GM12878 (cell line): Measurements from ENCODE around the gene ANKDD1A. TPM values are rescaled to one million over a fixed set of nuclear protein-coding genes. Genes with fewer than 3 reads are reported as not detected.

Experiments
- BCLAF1 ChIP-seq: fragments of 450-650 bp; IDR thresholded peaks from 2 replicates; pipeline ENCODE4 v1.6.1; 2017; ENCODE audit warnings: antibody characterized with exemption, mild to moderate bottlenecking, moderate library complexity
- BHLHE40 ChIP-seq, 2 experiments: fragments of 450-650 bp in 1 of 2; IDR thresholded peaks; 2 replicates each; pipeline ENCODE4 v1.6.1; 2011 to 2017; ENCODE audit warnings: low read depth in 2 of 2, borderline replicate concordance in 1 of 2, improper control_type of control experiment in 1 of 2, low read length in 1 of 2, mild to moderate bottlenecking in 1 of 2
- EGR1 ChIP-seq, 2 experiments: IDR thresholded peaks; 1 replicate in 1 of 2; 2 replicates in 1 of 2; pipeline ENCODE4 v1.6.1; 2011 to 2012; ENCODE audit warnings: low read depth in 2 of 2, low read length in 2 of 2, borderline replicate concordance in 1 of 2, mild to moderate bottlenecking in 1 of 2, moderate library complexity in 1 of 2
- HDAC6 ChIP-seq: fragments of 200-600 bp; sonication (generic); IDR thresholded peaks from one replicate; pipeline ENCODE4 v1.8.0; 2017; ENCODE audit warnings: antibody characterized with exemption; ENCODE audit not compliant: unreplicated experiment
- IKZF1 ChIP-seq: fragments of 450-650 bp; conservative IDR thresholded peaks from 2 replicates; pipeline ENCODE4 v1.6.1; 2017; ENCODE audit warnings: antibody characterized with exemption, mild to moderate bottlenecking
- JUND ChIP-seq: IDR thresholded peaks from 2 replicates; pipeline ENCODE4 v1.6.1; 2012; ENCODE audit warnings: low read depth, mild to moderate bottlenecking, low read length, improper control_type of control experiment, moderate library complexity
- KLF5 ChIP-seq: fragments of 450-650 bp; IDR thresholded peaks from 2 replicates; pipeline ENCODE4 v1.6.1; 2014; ENCODE audit warnings: mild to moderate bottlenecking; ENCODE audit not compliant: partially characterized antibody
- MEF2B ChIP-seq: fragments of 450-650 bp; IDR thresholded peaks from 2 replicates; pipeline ENCODE4 v1.6.1; 2018; ENCODE audit warnings: mild to moderate bottlenecking, moderate library complexity; ENCODE audit not compliant: partially characterized antibody, poor library complexity, severe bottlenecking
- NFYA ChIP-seq: IDR thresholded peaks from 2 replicates; pipeline ENCODE4 v1.6.1; 2011; ENCODE audit warnings: low read depth, mild to moderate bottlenecking, low read length, improper control_type of control experiment, borderline replicate concordance
- NFYB ChIP-seq: IDR thresholded peaks from 2 replicates; pipeline ENCODE4 v1.6.1; 2011; ENCODE audit warnings: low read depth, mild to moderate bottlenecking, low read length, improper control_type of control experiment, moderate library complexity; ENCODE audit not compliant: insufficient read depth
- RFX5 ChIP-seq: IDR thresholded peaks from 2 replicates; pipeline ENCODE4 v1.6.1; 2011; ENCODE audit warnings: low read depth, low read length, improper control_type of control experiment
- SIX5 ChIP-seq: IDR thresholded peaks from 2 replicates; pipeline ENCODE4 v1.6.1; 2011; ENCODE audit warnings: mild to moderate bottlenecking, low read depth, low read length, moderate library complexity; ENCODE audit not compliant: severe bottlenecking
- SPI1 ChIP-seq: IDR thresholded peaks from 2 replicates; pipeline ENCODE4 v1.6.1; 2011; ENCODE audit warnings: low read depth, mild to moderate bottlenecking, low read length, moderate library complexity, borderline replicate concordance; ENCODE audit not compliant: insufficient read depth
- SRF ChIP-seq, 2 experiments: IDR thresholded peaks; 2 replicates each; pipeline ENCODE4 v1.6.1; 2011; ENCODE audit warnings: low read depth in 2 of 2, low read length in 2 of 2, mild to moderate bottlenecking in 1 of 2, moderate library complexity in 1 of 2
- TAF1 ChIP-seq: IDR thresholded peaks from 2 replicates; pipeline ENCODE4 v1.6.1; 2011; ENCODE audit warnings: mild to moderate bottlenecking, low read depth, low read length, borderline replicate concordance
- TARDBP ChIP-seq: IDR thresholded peaks from 2 replicates; pipeline ENCODE4 v1.6.1; 2016; ENCODE audit warnings: borderline replicate concordance
- USF2 ChIP-seq: IDR thresholded peaks from 2 replicates; pipeline ENCODE4 v1.6.1; 2011; ENCODE audit warnings: low read depth, low read length, improper control_type of control experiment, borderline replicate concordance
- ZNF207 ChIP-seq: fragments of 450-650 bp; IDR thresholded peaks from 2 replicates; pipeline ENCODE4 v1.6.1; 2014; ENCODE audit warnings: antibody characterized with exemption, mild to moderate bottlenecking, borderline replicate concordance
- ZNF24 ChIP-seq: fragments of 450-650 bp; IDR thresholded peaks from 2 replicates; pipeline ENCODE4 v1.6.1; 2017; ENCODE audit warnings: antibody characterized with exemption, mild to moderate bottlenecking
- polyA plus RNA-seq, 11 experiments: library from polyadenylated mRNA; depleted of rRNA in 4 of 11; unstranded in 6 of 11; stranded (reverse) in 5 of 11; fragments of >200 nt; fragmentation: Nextera tagmentation in 4 of 11; fragmentation: Illumina TruSeq in 1 of 11; extraction: Ambion mirVana in 4 of 11; extraction: Trizol in 1 of 11; gene quantifications; 1 replicate in 1 of 11; 2 replicates in 10 of 11; pipeline versions ENCODE4 v1.2.1 to v1.2.3, GENCODE V29; 2011 to 2016; ENCODE audit warnings: inconsistent platforms in 2 of 11, missing spikeins in 2 of 11, low read depth in 1 of 11
- total RNA-seq, 4 experiments: library from RNA; depleted of rRNA in 3 of 4; stranded (reverse); fragments of >200 nt in 3 of 4; fragmentation: Illumina TruSeq in 1 of 4; extraction: Trizol in 1 of 4; gene quantifications; 2 replicates each; pipeline versions ENCODE4 v1.2.1 to v1.2.3, GENCODE V29; 2013 to 2021
- TF ChIP-seq, protein P1 (sequence below): fragments of 450-650 bp; IDR thresholded peaks from 2 replicates; pipeline ENCODE4 v1.6.1; 2014; ENCODE audit warnings: mild to moderate bottlenecking

The ANKDD1A gene
- total and polyA plus RNA-seq, 10 of the 15 experiments (the other 5 are each of a cell fraction or from before 2014, with no cell fraction given) = 1.5 to 6.6 (median 4.1) TPM

GRCh38 chr15:64895285-64896065 lies 16.2 kb upstream of the ANKDD1A start (continued):
- TF ChIP-seq SPI1 = no peak
- TF ChIP-seq NFYA = no peak
- TF ChIP-seq EGR1 (IDR thresholded peaks at IDR 0.05; ENCODE audit: borderline replicate concordance in 1 of 2, low read depth in 2 of 2, low read length in 2 of 2) = no peak
- TF ChIP-seq, protein P1, sequence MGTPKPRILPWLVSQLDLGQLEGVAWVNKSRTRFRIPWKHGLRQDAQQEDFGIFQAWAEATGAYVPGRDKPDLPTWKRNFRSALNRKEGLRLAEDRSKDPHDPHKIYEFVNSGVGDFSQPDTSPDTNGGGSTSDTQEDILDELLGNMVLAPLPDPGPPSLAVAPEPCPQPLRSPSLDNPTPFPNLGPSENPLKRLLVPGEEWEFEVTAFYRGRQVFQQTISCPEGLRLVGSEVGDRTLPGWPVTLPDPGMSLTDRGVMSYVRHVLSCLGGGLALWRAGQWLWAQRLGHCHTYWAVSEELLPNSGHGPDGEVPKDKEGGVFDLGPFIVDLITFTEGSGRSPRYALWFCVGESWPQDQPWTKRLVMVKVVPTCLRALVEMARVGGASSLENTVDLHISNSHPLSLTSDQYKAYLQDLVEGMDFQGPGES = no peak
- TF ChIP-seq SRF (IDR thresholded peaks at IDR 0.05; ENCODE audit: low read depth in 2 of 2, low read length in 2 of 2) = no peak
- TF ChIP-seq BHLHE40 (IDR thresholded peaks at IDR 0.05; ENCODE audit: borderline replicate concordance in 1 of 2, low read depth in 2 of 2, low read length in 1 of 2) = 0 out of 4 replicates have a peak, but pooled peaks of 1 of the 2 experiments have one; percentile 32
- TF ChIP-seq KLF5 = no peak
- no peak for TF ChIP-seq RFX5
- TF ChIP-seq JUND = no peak
- no peak for TF ChIP-seq SIX5
- no peak for TF ChIP-seq ZNF24
- no peak for TF ChIP-seq TARDBP
- peak; percentile 51 for TF ChIP-seq IKZF1
- TF ChIP-seq HDAC6 = no peak
- no peak for TF ChIP-seq BCLAF1
- TF ChIP-seq ZNF207 = no peak
- TF ChIP-seq USF2 = no peak
- TF ChIP-seq MEF2B = no peak
- TF ChIP-seq NFYB = no peak
- 0 out of 2 replicates have a peak, but pooled peaks have one; percentile 23 for TF ChIP-seq TAF1
